HL-60/S4 treated with retinoic acid at 250 ng/mL for 4 days and 3 days (cell line): Measurements from ENCODE around the gene TPTE.
"Not testable (repeated sequence)": the region's sequence is repeated elsewhere in the genome, so short reads cannot be mapped to it uniquely, and the experiment has no call there.

Source experiments
- in situ Hi-C: fragments of 300-500 bp; cut with MboI; formaldehyde crosslinking; loops from 2 replicates; pipeline ENCODE4 v1.7.0; 2022; ENCODE audit warnings: low sequenced_read_pairs

Gene TPTE

DNA sequence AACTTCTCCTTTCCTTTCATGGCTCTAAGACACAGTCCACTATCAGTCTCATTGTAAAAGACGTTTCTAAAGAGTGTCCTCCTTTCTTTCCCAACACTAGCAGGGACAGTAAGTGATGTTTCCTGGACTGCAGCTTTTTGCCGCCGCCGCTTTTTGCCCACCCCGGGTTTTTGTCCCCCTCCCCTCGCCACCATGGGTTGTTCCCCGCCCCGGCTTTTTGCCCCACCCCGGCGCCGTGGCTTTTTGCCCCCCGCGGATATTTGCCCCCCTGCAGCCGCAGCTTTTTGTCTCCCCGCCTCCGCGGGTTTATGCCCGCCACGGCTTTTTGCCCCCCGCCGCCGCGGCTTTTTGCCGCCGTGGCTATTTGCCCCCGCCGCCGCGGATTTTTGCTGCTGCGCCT, 95.2 kb downstream of the TPTE start:
- in situ Hi-C loops, result no loop called here

DNA sequence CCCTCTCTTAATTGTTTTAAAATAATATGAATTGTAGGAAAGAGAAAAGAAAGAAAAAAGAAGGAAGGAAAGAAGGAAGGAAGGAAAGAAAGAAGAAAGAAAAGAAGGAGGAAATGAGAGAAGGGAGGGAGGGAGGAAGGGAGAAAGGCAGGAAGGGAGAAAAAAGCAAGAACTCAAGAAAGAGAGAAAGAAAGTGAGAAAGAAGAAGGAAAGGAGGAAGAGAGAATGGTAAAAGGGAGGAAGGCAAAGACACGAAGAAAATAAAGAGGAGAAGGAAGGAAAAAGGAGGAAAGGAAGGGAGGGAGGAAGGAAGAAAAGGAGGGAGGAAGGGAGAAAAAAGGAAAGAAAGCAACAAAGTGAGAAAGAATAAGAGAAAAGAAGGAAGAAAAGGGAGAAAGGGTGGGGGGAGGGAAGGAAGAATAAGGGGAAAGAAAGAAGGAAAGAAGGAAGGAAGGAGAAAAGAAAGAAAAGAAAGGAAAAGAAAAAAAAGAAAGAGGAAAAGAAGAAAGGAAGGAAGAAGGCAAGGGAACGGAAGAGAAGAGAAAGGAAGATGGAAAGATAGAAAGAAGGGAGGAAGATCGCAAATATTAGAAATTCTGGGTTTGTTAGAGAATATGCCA, 95.9 kb downstream of the TPTE start:
- in situ Hi-C loops, result not testable (repeated sequence)

DNA sequence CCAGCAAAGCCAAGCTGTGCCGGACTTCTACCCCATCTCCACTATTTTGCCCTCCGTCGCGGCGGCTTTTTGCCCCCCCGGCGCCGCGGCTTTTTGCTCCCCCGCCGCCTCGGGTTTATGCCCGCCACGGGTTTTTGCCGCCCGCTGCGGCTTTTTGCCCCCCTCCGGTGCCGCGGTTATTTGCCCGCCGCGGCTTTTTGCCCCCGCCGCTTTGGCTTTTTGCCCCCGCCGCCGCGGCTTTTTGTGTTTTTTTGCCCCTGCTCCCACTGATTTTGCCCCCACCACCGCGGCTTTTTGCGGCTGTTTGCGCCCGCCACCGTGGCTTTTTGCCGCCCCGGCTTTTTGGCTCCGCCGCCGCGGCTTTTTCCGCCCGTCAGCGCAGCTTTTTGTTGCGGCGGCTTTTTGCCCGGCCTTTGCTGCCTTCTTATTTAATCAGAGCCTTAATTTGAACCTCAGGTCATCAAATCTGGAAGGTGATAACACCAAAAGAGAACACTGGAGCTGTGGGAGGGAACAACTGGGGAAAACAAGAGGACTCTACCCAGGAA, 106.0 kb downstream of the TPTE start:
- in situ Hi-C loops, result no loop called here

DNA sequence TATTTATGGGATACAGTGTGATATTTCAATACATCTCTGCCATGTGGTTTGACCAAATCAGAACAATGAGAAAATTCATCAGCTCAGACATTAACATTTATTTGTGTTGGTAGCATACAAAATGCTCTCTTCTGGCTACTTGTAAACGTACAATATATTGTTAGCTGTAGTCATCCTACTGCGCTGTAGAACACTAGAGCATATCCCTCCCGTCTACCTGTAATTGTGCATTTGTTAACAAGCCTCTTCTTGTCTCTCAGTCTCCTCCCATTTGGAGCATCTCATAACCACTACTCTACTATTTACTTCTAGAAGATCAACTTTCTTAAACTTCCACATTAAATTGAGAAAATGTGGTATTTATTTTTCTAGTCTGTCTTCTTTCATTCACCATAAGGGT, 107.9 kb downstream of the TPTE start:
- in situ Hi-C loops, result not testable (repeated sequence)

DNA sequence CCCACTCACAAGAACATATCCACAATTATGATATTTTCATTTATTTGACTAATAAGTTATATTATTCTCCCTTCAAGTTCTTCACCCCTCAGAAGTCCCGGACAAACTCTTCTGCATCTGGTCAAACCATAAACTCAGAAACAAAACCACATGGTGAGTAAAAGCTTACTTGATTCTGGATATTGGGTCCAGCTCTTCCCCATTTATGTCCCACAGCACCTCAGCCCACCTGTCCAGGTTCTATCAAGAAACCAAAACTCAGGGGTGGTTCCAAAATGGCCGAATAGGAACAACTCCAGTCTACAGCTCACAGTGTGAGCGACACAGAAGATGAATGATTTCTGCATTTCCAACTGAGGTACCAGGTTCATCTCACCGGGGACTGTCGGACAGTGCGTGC, 109.4 kb downstream of the TPTE start:
- in situ Hi-C loops, result not testable (repeated sequence)

DNA sequence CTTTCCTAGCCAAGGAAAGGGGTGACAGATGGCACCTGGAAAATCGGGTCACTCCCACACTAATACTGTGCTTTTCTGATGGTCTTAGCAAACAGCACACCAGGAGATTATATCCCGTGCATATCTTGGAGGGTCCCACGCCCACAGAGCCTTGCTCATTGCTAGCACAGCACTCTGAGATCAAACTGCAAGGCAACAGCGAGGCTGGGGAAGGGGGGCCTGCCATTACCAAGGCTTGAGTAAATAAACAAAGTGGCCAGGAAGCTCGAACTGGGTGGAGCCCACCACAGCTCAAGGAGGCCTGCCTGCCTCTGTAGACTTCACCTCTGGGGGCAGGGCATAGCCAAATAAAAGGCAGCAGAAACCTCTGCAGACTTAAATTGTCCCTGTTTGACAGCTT, 109.9 kb downstream of the TPTE start:
- in situ Hi-C loops, result not testable (repeated sequence)

DNA sequence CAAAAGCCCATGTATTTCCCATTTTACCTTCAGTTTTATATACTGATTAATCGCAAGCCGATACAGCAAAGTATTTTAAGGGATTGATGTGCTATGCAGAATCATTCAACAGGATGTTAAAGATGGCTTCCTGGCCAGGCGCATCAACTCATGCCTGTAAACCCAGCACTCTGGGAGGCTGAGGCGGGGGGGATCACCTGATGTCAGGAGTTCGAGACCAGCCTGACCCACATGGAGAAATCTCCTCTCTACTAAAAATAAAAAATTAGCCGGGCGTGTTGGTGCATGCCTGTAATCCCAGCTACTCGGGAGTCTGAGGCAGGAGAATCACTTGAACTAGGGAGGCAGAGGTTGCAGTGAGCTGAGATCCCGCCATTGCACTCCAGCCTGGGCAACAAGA, 116.8 kb downstream of the TPTE start:
- in situ Hi-C loops, result not testable (repeated sequence)

DNA sequence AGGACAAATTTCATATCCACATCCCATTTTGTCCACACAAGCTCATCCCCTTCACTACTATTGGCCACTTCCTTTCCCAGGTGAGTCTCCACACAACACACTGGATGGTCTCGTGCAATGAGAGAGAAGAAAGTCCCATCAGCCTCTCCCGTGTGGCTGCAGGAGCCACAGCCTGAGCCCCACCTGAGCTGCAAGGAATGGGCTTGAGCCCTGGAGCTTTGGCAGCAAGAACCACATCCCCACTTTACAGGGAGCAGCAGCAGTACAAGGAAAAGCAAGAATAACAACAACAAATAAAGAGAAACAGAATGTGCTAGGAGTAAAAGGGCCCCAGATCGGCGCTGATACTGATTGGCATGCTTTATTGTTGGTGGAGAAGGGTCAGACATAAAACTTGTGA, 117.7 kb downstream of the TPTE start:
- in situ Hi-C loops, result no loop called here

DNA sequence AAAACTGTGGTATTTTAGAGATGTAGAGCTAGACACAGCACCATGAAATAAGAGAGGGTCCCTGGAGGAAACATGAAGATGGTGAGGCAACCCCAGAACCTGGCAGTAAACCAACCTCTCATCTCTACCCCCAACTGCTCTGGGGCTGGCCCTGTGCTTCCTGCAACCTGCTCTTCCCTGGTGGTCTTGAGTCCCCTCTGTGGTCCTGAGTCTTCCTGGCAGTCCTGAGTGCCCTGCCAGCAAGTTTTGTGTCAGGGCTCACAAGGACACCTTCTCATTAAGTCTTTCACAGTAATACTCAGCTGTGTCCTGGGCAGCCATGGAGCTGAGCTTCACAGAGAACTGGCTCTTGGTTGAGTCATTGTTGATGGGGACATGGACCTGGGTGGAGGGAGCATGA, 118.4 kb downstream of the TPTE start:
- in situ Hi-C loops, result not testable (repeated sequence)

DNA sequence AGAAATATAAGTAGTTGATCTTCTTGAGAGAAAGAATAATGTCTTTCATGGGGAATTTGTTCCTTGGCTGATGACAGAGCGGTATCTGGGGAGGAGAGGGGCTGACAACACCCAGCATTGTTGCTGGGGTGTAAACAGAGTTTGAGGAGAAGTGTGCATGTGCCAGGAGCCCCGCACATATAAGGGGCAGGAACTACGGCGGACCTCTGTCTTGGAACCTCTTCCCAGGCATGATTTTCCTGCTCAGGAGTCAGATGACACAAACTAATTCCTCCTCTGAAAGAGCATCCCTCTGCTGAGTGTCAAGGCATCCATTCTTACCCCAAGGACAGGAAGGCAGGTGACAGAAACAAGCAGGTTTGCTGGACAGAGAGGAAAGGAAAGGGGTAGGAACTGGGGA, 119.1 kb downstream of the TPTE start:
- in situ Hi-C loops, result no loop called here

DNA sequence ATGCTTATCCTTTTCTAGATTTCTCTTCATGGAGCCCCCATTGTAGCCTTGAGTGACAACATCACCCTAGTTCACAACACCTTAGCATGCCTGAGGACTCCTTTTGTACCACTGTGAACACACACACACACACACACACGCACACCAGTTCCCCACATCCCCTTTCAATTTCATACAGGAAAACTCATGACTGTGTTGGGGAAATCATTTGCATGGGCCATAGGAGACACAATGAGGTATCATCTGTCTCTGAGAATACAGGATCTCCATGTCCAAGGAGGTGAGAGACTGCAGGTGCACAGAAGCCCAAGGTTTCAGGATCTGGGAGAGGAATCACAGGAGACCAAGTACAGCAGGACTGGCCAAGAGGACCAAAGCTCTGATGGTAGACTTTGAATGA, 119.7 kb downstream of the TPTE start:
- in situ Hi-C loops, result no loop called here

DNA sequence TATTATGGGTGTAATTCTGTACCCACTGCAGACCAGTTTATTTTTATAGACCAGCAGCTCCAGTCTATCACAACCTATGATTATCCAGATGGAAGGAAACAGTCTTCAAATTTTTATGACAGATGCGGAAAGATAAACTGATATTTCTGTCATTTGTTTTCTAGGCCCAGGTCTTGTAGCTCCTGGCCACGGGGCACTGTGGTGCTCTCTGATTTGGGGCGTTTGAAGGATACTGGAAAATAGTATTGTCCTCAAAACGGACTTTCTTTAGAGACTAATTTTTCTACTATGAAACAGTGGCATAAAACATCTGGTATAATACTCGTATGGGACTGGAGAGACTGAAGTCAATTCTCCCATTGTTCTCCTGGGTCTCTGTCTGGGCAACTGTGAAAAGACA, 124.3 kb downstream of the TPTE start:
- in situ Hi-C loops, result not testable (repeated sequence)

DNA sequence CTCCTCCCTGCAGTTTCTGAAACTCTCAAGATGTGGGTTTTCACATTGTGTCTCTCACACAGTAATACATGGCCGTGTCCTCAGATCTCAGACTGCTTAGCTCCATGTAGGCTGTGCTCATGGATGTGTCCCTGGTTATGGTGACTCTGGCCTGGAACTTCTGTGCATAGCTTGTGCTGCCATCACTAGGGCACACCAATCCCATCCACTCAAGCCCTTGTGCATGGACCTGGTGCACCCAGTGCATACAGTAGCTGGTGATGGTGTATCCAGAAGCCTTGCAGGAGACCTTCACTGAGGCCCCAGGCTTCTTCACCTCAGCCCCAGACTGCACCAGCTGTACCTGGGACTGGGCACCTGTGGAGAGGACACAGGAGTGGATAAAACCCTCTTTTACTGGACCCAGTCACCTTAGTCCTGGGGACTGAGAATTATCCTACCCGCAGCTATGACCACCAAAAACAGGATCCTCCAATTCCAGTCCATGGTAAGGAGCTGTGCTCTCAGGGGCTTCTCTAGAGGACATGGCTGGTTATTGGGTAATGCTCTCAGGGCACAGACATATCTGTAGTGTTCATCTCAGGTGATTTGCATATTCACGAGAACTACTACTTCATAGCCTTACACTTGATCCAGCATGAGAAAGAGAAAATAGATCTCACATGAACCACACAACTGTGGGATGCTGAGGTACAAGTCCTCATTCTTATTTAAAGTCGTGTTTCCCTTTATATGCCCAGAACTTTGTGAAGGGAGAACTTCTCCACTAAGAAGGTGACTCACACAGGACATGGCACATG, 128.2 kb downstream of the TPTE start:
- in situ Hi-C loops, result not testable (repeated sequence)

DNA sequence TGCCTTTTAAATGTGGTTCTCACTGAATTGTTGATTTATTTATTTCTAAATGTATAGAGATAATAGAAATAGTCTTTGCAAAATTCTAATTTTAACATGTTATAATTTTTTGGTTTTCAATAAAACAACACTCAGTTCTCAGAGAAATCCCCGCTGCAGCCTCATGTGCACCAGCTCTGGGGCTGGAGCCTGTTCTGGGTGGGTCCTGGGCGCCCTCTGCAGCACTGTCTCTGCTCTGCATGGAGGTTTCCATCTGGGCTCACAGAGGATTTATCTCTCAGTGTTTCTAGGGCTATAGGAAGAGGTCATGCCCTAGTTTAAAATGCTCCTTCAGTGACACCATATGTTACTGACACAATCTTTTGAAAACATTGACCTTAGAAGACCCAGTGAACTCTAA, 128.9 kb downstream of the TPTE start:
- in situ Hi-C loops, result not testable (repeated sequence)
